GM12875 (cell line): ENCODE data around the gene ITGAD.

Source experiments
- H3K4me3 ChIP-seq: one replicate; pipeline ENCODE4 v1.5.1; 2011; ENCODE audit warnings: low read depth, low read length, control low read depth
- TF ChIP-seq, protein P1 (sequence below): IDR thresholded peaks from 2 replicates; pipeline ENCODE4 v1.5.1; 2011; ENCODE audit warnings: low read depth, mild to moderate bottlenecking, control low read depth, inconsistent platforms, low read length, moderate library complexity, borderline replicate concordance; ENCODE audit not compliant: insufficient read depth

The ITGAD gene

GRCh38 chr16:31371008-31371407, 22.1 kb upstream of the ITGAD start:
- no peak overlapping the region for H3K4me3 ChIP-seq

GRCh38 chr16:31371619-31372484, 21.3 kb upstream of the ITGAD start:
- H3K4me3 ChIP-seq, result no peak overlapping the region
- TF ChIP-seq, protein P1, sequence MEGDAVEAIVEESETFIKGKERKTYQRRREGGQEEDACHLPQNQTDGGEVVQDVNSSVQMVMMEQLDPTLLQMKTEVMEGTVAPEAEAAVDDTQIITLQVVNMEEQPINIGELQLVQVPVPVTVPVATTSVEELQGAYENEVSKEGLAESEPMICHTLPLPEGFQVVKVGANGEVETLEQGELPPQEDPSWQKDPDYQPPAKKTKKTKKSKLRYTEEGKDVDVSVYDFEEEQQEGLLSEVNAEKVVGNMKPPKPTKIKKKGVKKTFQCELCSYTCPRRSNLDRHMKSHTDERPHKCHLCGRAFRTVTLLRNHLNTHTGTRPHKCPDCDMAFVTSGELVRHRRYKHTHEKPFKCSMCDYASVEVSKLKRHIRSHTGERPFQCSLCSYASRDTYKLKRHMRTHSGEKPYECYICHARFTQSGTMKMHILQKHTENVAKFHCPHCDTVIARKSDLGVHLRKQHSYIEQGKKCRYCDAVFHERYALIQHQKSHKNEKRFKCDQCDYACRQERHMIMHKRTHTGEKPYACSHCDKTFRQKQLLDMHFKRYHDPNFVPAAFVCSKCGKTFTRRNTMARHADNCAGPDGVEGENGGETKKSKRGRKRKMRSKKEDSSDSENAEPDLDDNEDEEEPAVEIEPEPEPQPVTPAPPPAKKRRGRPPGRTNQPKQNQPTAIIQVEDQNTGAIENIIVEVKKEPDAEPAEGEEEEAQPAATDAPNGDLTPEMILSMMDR, result no peak

More at GRCh38 chr16:31371008-31371407, 22.1 kb upstream of the ITGAD start:
- TF ChIP-seq, protein P1, result no peak

DNA sequence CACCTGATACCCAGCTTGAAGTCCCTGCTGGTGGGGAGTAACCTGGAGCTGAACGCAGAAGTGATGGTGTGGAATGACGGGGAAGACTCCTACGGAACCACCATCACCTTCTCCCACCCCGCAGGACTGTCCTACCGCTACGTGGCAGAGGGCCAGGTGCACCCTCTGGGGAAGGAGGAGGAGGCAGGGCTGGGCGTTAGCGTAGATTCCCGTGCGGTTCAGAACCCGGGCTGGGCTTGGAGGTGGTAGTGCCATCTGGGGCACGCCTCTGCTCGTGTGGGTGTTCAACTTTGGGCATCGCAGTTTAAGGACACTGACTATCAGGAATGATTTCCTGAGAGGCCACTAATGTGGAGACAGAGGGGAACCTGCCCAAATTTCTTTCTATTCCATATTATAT, 19.9 kb upstream of the ITGAD start:
- no peak overlapping the region for H3K4me3 ChIP-seq
- TF ChIP-seq, protein P1, result no peak

- TF ChIP-seq, protein P1, result no peak
- H3K4me3 ChIP-seq, result no peak overlapping the region
These were observed 17.9 kb upstream of the ITGAD start for GRCh38 chr16:31375231-31375630.

DNA sequence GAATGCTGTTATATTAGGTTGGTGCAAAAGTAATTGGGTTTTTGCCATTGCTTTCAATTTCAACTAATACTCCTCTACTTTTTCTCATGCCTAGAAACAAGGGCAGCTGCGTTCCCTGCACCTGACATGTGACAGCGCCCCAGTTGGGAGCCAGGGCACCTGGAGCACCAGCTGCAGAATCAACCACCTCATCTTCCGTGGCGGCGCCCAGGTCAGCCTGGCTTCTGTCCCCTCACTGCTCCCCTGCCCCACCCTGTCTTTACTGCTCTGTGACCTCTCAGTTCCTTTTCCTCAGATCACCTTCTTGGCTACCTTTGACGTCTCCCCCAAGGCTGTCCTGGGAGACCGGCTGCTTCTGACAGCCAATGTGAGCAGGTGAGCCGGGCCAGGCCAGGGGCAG, 16.4 kb upstream of the ITGAD start:
- TF ChIP-seq, protein P1, result no peak

GRCh38 chr16:31377210-31377903, 15.8 kb upstream of the ITGAD start:
- no peak overlapping the region for H3K4me3 ChIP-seq
- TF ChIP-seq, protein P1, result no peak

More for the DNA sequence above, 16.4 kb upstream of the ITGAD start:
- H3K4me3 ChIP-seq, result no peak overlapping the region
